SK-N-MC (cell line): ENCODE data around the gene ECSIT.

Source experiments
- DNase-seq: peaks from one replicate; pipeline ENCODE4 v3.0.0-alpha.2; 2011; ENCODE audit warnings: low read depth, low spot score
- H3K27ac ChIP-seq: fragments of 200-600 bp; sonication (generic); 2 replicates; pipeline ENCODE4 v1.5.1; 2016; ENCODE audit warnings: mixed run types
- H3K36me3 ChIP-seq: fragments of 200-600 bp; sonication (generic); 2 replicates; pipeline ENCODE4 v1.6.1; 2017; ENCODE audit warnings: antibody characterized with exemption, low read length, mixed read lengths; ENCODE audit not compliant: insufficient read depth
- H3K4me3 ChIP-seq: fragments of 200-600 bp; sonication (generic); 2 replicates; pipeline ENCODE4 v1.5.1; 2016
- H3K9ac ChIP-seq: fragments of 200-600 bp; sonication (generic); 2 replicates; pipeline ENCODE4 v1.8.0; 2017; ENCODE audit warnings: mixed run types, mixed read lengths; ENCODE audit not compliant: insufficient read length
- H3K9me3 ChIP-seq: fragments of 200-600 bp; sonication (generic); 2 replicates; pipeline ENCODE4 v1.6.1; 2017; ENCODE audit warnings: low read depth, mild to moderate bottlenecking, antibody characterized with exemption, low read length, moderate library complexity, mixed read lengths
- EZH2 ChIP-seq: fragments of 200-600 bp; sonication (generic); IDR thresholded peaks from one replicate; pipeline ENCODE4 v1.6.1; 2017; ENCODE audit warnings: antibody characterized with exemption
- FOXP2 ChIP-seq: optimal IDR thresholded peaks from 2 replicates; pipeline ENCODE3; 2011; ENCODE audit warnings: mild to moderate bottlenecking, moderate library complexity; ENCODE audit not compliant: insufficient read depth; ENCODE audit errors: extremely low read length, control extremely low read depth
- POLR2AphosphoS5 ChIP-seq: IDR thresholded peaks from 2 replicates; pipeline ENCODE4 v1.6.1; 2012; ENCODE audit warnings: mild to moderate bottlenecking, low read depth, low read length, borderline replicate concordance

ECSIT gene

DNA sequence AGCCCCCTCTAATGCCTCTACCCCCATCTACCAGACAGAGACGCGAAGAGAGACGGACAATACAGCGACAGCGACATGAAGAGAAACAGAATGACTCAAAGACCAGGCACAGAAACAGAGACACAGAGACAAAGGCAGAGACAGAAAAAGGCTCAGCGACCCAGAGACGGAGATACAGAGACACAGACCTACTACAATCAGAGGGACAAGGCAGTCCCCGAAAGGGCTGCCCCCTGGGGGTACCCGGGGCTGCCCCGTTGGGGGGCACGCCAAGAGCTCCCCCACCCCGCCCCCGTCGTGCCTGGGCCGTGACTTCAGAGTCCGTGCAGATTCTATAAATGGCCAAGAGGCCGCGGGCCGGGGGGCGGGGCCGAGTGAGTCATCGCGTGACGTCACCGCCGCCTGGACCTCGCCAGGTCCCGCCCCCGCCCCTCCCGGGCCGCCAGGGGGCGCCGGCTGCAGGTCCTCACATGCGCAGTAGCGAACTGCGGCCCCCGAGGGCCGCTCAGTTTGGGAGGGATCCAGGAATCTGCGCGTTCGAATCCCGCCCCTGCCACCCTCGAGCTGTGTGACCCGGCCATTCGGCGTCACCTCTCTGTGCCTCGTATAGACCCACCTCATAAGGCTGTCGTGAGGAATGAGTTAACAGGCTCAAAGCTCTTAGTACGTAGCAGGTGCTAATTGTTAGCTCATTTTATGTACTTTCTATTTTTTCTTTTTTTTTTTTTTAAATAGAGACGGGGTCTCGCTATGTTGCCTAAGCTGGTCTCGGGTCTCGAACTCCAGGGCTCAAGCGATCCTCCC, 7.1 kb upstream of the ECSIT start:
- H3K36me3 ChIP-seq = no peaks in the 10 kb centered on the region
- DNase-seq = no peak
- no peak overlapping the region for H3K27ac ChIP-seq
- peak overlapping the region; percentile 47; the same call in 1 of the 2 replicates for H3K4me3 ChIP-seq
- H3K9ac ChIP-seq = no peak overlapping the region
- no peaks in the 10 kb centered on the region for H3K9me3 ChIP-seq
- TF ChIP-seq EZH2 (no peak), FOXP2 (no peak), POLR2AphosphoS5 (no peak)

DNA sequence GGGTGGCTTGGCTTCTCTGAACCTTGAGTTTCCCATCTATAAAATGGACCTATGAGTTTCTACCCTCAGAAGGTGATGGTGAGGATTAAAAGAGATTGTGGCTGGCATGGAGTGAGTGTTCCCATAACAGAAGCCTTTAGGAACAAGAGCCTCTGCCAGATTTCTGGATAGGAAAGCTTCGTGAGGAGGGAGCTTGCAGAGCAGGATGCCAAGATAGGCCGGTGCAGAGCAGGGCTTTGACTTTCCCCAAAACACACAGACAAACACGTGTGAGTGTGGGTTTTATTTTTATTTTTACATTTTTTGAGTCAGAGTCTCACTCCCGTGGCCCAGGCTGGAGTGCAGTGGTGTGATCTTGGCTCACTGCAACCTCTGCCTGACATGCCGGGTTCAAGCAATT, 6.0 kb upstream of the ECSIT start:
- H3K27ac ChIP-seq = no peak overlapping the region; the same call in 1 of the 2 replicates
- no peaks in the 10 kb centered on the region for H3K36me3 ChIP-seq
- no peak overlapping the region for H3K4me3 ChIP-seq
- H3K9me3 ChIP-seq = no peaks in the 10 kb centered on the region
- DNase-seq = no peak
- no peak overlapping the region for H3K9ac ChIP-seq
- TF ChIP-seq POLR2AphosphoS5 (no peak), FOXP2 (no peak), EZH2 (no peak)

- Histone ChIP-seq H3K27ac (no peak overlapping the region), H3K9me3 (no peaks in the 10 kb centered on the region), H3K4me3 (no peak overlapping the region), H3K36me3 (no peaks in the 10 kb centered on the region), H3K9ac (no peak overlapping the region)
- TF ChIP-seq EZH2 (no peak), POLR2AphosphoS5 (no peak), FOXP2 (no peak)
- no peak for DNase-seq
These were observed 5.6 kb upstream of the ECSIT start for GRCh38 chr19:11534538-11534937.

- Histone ChIP-seq H3K4me3 (no peak overlapping the region), H3K9me3 (no peaks in the 10 kb centered on the region), H3K9ac (no peak overlapping the region), H3K27ac (no peak overlapping the region), H3K36me3 (no peaks in the 10 kb centered on the region)
- TF ChIP-seq FOXP2 = no peak
- TF ChIP-seq EZH2 = no peak
- no peak for TF ChIP-seq POLR2AphosphoS5
- DNase-seq = no peak
These were observed 1.5 kb upstream of the ECSIT start for GRCh38 chr19:11530432-11530831.

DNA sequence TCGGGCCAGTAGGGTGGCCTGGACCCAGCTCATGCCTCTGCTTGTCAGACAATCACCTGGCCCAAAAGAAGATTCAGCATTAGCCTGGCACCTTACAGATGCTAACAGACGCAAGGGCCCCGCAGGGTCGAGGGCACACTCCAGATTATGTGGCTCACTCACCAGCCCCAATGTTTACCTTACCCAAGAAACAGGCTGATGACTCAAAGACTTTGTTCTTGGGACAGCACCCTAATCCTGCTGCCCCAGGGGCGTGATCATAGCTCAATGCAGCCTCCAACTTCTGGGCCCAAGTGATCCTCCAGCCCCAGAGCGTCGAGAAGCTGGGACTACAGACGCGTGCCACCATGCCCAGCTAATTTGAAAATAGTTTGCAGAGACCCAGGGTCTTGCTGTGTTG, 9.8 kb downstream of the ECSIT start:
- Histone ChIP-seq H3K36me3 (no peaks in the 10 kb centered on the region; the same call in 1 of the 2 replicates), H3K9ac (no peak overlapping the region), H3K4me3 (no peak overlapping the region), H3K9me3 (no peaks in the 10 kb centered on the region), H3K27ac (no peak overlapping the region)
- TF ChIP-seq EZH2 (no peak), POLR2AphosphoS5 (no peak), FOXP2 (no peak)
- no peak for DNase-seq

DNA sequence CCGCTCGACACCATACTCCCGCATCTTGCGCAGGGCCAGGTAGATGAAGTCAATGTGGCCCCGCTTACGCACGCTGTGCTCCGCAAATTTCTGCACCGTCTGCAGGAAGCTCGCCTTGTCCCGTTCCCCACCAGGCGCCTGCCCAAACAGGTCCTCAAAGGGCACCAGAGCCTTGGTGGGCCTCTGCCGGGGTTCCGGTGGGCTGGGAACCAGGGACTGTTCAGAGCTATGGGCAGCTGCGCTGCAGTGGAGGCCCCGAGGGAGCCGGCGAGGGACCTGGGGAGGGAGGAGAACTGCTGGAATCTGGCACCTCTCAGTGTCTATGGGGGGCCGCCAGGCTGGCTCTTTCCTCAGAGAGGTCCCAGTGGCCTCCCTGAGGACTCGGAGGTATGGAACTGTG, 15.0 kb downstream of the ECSIT start:
- no peak for TF ChIP-seq FOXP2
- TF ChIP-seq EZH2 = no peak
- no peak for TF ChIP-seq POLR2AphosphoS5
- DNase-seq = no peak
- Histone ChIP-seq H3K36me3 (no peaks in the 10 kb centered on the region; the same call in 1 of the 2 replicates), H3K4me3 (no peak overlapping the region), H3K9ac (no peak overlapping the region), H3K27ac (no peak overlapping the region), H3K9me3 (no peaks in the 10 kb centered on the region)

DNA sequence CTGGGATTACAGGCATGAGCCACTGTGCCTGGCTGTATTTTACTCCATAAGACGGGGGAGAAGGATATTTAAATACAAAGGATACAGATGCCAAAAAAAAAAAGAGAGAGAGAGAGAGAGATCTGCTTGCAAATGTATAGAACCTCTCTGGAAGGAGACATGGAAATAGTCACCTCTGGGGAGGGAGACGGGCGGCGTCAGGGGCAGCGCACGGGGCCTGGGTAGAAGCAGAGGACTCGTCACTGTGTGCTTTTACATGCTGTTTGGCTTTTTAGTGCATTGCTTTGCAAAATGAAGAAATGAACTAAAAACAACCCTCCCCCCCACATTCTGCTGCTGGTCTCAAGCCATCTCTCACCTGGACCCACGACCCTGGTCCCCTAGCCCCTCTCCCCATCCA, 18.5 kb downstream of the ECSIT start:
- no peaks in the 10 kb centered on the region; the same call in 1 of the 2 replicates for H3K36me3 ChIP-seq
- H3K9ac ChIP-seq = no peak overlapping the region
- H3K9me3 ChIP-seq = no peaks in the 10 kb centered on the region
- H3K27ac ChIP-seq = no peak overlapping the region
- TF ChIP-seq EZH2 (no peak), POLR2AphosphoS5 (no peak), FOXP2 (no peak)
- no peak for DNase-seq
- H3K4me3 ChIP-seq = no peak overlapping the region

- DNase-seq = no peak
- H3K4me3 ChIP-seq = no peak overlapping the region
- no peak overlapping the region for H3K27ac ChIP-seq
- H3K9me3 ChIP-seq = no peaks in the 10 kb centered on the region
- TF ChIP-seq EZH2 (no peak), FOXP2 (no peak), POLR2AphosphoS5 (no peak)
- no peak overlapping the region for H3K9ac ChIP-seq
- no peaks in the 10 kb centered on the region; the same call in 1 of the 2 replicates for H3K36me3 ChIP-seq
These were observed 21.4 kb downstream of the ECSIT start for GRCh38 chr19:11507370-11508078.

GRCh38 chr19:11506967-11507366, 22.0 kb downstream of the ECSIT start:
- TF ChIP-seq FOXP2 (no peak), EZH2 (no peak), POLR2AphosphoS5 (no peak)
- H3K27ac ChIP-seq = no peak overlapping the region
- H3K4me3 ChIP-seq = no peak overlapping the region
- no peak overlapping the region for H3K9ac ChIP-seq
- no peak for DNase-seq
- no peaks in the 10 kb centered on the region for H3K9me3 ChIP-seq
- no peaks in the 10 kb centered on the region; the same call in 1 of the 2 replicates for H3K36me3 ChIP-seq
